ENCODE measurements around the gene ATP12A.

Gene ATP12A

GRCh38 chr13:24663586-24663985 lies 16.6 kb upstream of the ATP12A start:
- no peak for DNase-seq

- no peak for DNase-seq
Measured at GRCh38 chr13:24664726-24665409, 15.3 kb upstream of the ATP12A start.

GRCh38 chr13:24668511-24668910 lies 11.7 kb upstream of the ATP12A start:
- no peak for DNase-seq

GRCh38 chr13:24668955-24669582 lies 11.1 kb upstream of the ATP12A start:
- no peak for DNase-seq

- DNase-seq = no peak
Measured at GRCh38 chr13:24670174-24670573, 10.0 kb upstream of the ATP12A start.

GRCh38 chr13:24670961-24671381 lies 9.2 kb upstream of the ATP12A start:
- no peak for DNase-seq

- DNase-seq = no peak
Measured at GRCh38 chr13:24671386-24672113, 8.7 kb upstream of the ATP12A start.

- DNase-seq = no peak
Measured at GRCh38 chr13:24672141-24673132, 7.8 kb upstream of the ATP12A start.

- DNase-seq = no peak
Measured at GRCh38 chr13:24675806-24676570, 4.2 kb upstream of the ATP12A start.

GRCh38 chr13:24678151-24678550 lies 2.1 kb upstream of the ATP12A start:
- DNase-seq = no peak

GRCh38 chr13:24679686-24680085 lies 522 bp upstream of the ATP12A start:
- no peak for DNase-seq

- no peak for DNase-seq
Measured at GRCh38 chr13:24680921-24681604, 855 bp downstream of the ATP12A start.

GRCh38 chr13:24681930-24682329 lies 1.7 kb downstream of the ATP12A start:
- DNase-seq = no peak

- DNase-seq = no peak
Measured at GRCh38 chr13:24682353-24682752, 2.1 kb downstream of the ATP12A start.

GRCh38 chr13:24683351-24683750 lies 3.1 kb downstream of the ATP12A start:
- DNase-seq = no peak

- DNase-seq = peak; percentile 66
Measured at GRCh38 chr13:24683838-24684599, 3.8 kb downstream of the ATP12A start.

- no peak for DNase-seq
Measured at GRCh38 chr13:24684600-24684998, 4.4 kb downstream of the ATP12A start.

GRCh38 chr13:24685314-24685713 lies 5.1 kb downstream of the ATP12A start:
- no peak for DNase-seq

- DNase-seq = no peak
Measured at GRCh38 chr13:24687611-24688010, 7.4 kb downstream of the ATP12A start.

- DNase-seq = no peak
Measured at GRCh38 chr13:24688111-24688510, 7.9 kb downstream of the ATP12A start.

GRCh38 chr13:24688950-24689349 lies 8.7 kb downstream of the ATP12A start:
- DNase-seq = no peak

Measured in activated CD4-positive, CD25-positive, alpha-beta regulatory T cell treated with anti-CD3 and anti-CD28 coated beads, Interleukin-2, amount 50 U/mL, for 72 hours (primary cell).